CD4-positive, alpha-beta T cell treated with Interferon alpha-2 for 1 hour (primary cell): ENCODE results near the gene ADAM10.
A peak's percentile ranks its signal among the peaks of the same experiment; 100 is the strongest.

ENCODE experiments used
- DNase-seq, 2 donors: peaks; one replicate each; pipeline ENCODE4 v3.0.0-alpha.2; 2020 to 2022

The ADAM10 gene

GRCh38 chr15:58755956-58756355 lies 6.4 kb upstream of the ADAM10 start:
- no peak for DNase-seq

- DNase-seq = no peak
These were observed 5.8 kb upstream of the ADAM10 start for GRCh38 chr15:58755350-58755749.

GRCh38 chr15:58752716-58753115 lies 3.2 kb upstream of the ADAM10 start:
- DNase-seq = no peak

GRCh38 chr15:58748852-58749531 lies 515 bp downstream of the ADAM10 start:
- peak; percentile 12 to 39 for DNase-seq

GRCh38 chr15:58748040-58748851 lies 1.3 kb downstream of the ADAM10 start:
- peak; percentile 29 to 52 for DNase-seq

- no peak for DNase-seq
These were observed 3.3 kb downstream of the ADAM10 start for GRCh38 chr15:58746174-58746573.

GRCh38 chr15:58742819-58743502 lies 6.5 kb downstream of the ADAM10 start:
- no peak for DNase-seq

GRCh38 chr15:58742022-58742813 lies 7.3 kb downstream of the ADAM10 start:
- no peak for DNase-seq

- DNase-seq = no peak
These were observed 8.5 kb downstream of the ADAM10 start for GRCh38 chr15:58741032-58741431.

- DNase-seq = no peak
These were observed 9.1 kb downstream of the ADAM10 start for GRCh38 chr15:58740436-58740835.

GRCh38 chr15:58738046-58738707 lies 11.3 kb downstream of the ADAM10 start:
- DNase-seq = no peak

- no peak for DNase-seq
These were observed 12.2 kb downstream of the ADAM10 start for GRCh38 chr15:58737298-58737697.

GRCh38 chr15:58736018-58736643 lies 13.4 kb downstream of the ADAM10 start:
- DNase-seq = no peak

GRCh38 chr15:58734859-58735258 lies 14.6 kb downstream of the ADAM10 start:
- no peak for DNase-seq

- DNase-seq = no peak
These were observed 16.7 kb downstream of the ADAM10 start for GRCh38 chr15:58732625-58733363.

- no peak for DNase-seq
These were observed 17.6 kb downstream of the ADAM10 start for GRCh38 chr15:58731756-58732535.

GRCh38 chr15:58726867-58727266 lies 22.6 kb downstream of the ADAM10 start:
- no peak for DNase-seq

- DNase-seq = peak in 1 of 2 donors; percentile 25
These were observed 25.0 kb downstream of the ADAM10 start for GRCh38 chr15:58724466-58724865.

GRCh38 chr15:58717357-58717756 lies 32.1 kb downstream of the ADAM10 start:
- no peak for DNase-seq

GRCh38 chr15:58716027-58716426 lies 33.5 kb downstream of the ADAM10 start:
- no peak for DNase-seq
